Limb (tissue), 2 donors: ENCODE data around the gene GSTM3.
"Not testable (repeated sequence)": the region's sequence is repeated elsewhere in the genome, so short reads cannot be mapped to it uniquely, and the experiment has no call there.

ENCODE experiments used
- DNase-seq, 2 donors: peaks; one replicate each; pipeline ENCODE4 v3.0.0-alpha.2; 2016; ENCODE audit errors: extremely low spot score in 2 of 2

GSTM3 gene

DNA sequence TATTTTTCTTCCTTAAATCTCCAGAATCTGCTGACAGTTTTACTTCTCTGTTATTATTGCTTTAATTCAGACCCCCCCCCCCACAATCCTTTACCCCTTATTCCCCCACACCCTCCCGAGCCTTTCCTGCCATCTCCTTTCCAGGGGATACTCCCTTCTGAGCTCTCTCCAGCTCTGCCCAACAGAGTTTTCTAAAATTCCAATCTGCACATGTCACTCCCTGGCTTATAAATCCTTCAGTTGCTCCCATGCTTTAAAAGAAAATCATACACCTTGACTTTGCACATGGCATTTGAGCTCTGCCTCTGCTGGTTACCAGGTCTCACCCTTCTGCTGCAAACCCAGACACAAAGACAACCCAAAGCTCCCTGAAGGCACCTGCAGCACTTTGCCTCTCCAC lies 34.6 kb upstream of the GSTM3 start:
- DNase-seq = no peak

- no peak for DNase-seq
These were observed 33.2 kb upstream of the GSTM3 start for GRCh38 chr1:109773900-109774485.

- peak; percentile 82 to 90 for DNase-seq
These were observed 32.5 kb upstream of the GSTM3 start for GRCh38 chr1:109773203-109773899.

GRCh38 chr1:109772658-109773202 lies 31.9 kb upstream of the GSTM3 start:
- DNase-seq = no peak

- DNase-seq = no peak
These were observed 31.1 kb upstream of the GSTM3 start for GRCh38 chr1:109771712-109772657.

DNA sequence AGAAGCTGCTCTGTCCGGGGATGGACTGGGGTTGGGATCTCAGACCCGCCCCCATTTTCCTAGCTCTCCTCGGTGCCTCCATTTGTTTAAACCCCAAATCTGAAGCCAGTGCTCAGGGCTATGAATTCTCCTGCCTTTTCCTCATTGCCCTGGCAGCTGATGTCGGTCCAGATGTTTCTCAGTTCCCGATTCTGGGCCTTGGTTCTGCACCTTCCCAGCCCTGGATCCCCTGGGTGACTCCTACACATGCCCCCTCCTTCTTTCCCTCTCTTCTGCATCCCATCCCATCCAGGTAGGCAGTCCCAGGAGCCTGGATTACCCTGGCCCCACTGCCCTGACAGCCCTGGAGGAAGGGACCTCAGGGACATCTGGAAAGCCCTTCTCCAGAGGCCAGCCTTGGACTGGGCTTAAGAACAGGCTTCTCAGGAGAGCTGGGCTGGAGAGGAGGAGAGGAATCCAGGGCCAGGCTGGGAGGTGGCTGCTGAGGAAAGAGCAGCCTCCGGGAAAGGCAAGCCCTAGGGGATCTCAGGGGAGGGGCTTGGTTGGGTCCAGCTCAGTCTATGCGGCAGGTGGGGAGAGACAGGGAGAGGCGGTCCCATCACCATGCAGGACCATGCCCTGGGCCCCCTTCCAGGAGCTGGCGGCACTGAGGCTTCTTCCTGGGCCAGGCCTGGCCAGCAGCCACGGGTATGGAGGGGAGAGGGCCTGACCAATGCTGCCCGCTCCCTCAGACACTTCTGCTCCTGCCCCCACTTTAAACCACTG lies 29.7 kb upstream of the GSTM3 start:
- DNase-seq = peak in 1 of 2 donors; percentile 46

GRCh38 chr1:109769330-109770078 lies 28.7 kb upstream of the GSTM3 start:
- no peak for DNase-seq

- DNase-seq = no peak
These were observed 28.0 kb upstream of the GSTM3 start for GRCh38 chr1:109768820-109769219.

DNA sequence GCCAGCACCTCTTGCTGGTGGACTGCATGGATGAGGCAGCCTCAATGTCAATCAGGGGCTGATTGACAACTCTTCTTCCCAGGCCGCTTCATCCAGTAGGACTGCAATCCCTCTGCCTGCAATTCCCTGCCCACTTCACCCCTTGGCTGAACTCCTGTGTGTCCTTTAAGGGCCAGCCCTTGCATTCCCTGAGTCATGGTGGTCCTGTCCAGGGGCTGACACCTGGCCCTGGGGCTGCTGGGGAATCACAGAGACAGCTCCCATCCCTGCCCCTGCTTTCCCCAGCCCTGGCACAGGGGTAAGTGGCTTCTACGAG lies 27.5 kb upstream of the GSTM3 start:
- no peak for DNase-seq

GRCh38 chr1:109767637-109768334 lies 26.9 kb upstream of the GSTM3 start:
- DNase-seq = no peak

DNA sequence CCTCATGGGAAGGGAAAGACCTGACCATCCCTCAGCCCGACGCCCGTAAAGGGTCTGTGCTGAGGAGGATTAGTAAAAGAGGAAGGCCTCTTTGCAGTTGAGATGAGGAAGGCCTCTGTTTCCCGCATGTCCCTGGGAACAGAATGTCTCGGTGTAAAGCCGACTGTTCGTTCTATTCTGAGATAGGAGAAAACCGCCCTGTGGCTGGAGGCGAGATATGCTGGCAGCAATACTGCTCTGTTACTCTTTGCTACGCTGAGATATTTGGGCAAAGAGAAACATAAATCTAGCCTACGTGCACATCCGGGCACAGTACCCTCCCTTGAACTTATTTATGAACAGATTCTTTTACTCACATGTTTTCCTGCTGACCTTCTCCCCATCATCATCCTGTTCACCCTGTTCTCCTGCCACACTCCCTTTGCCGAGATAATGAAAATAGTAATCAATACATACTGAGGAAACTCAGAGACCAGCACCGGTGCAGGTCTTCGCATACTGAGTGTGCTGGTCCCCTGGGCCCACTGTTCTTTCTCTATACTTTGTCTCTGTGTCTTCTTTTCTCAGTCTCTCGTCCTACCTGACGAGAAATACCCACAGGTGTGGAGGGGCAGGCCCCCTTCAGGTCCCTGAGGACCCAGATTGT lies 26.3 kb upstream of the GSTM3 start:
- DNase-seq = not testable (repeated sequence)

GRCh38 chr1:109765896-109766615 lies 25.2 kb upstream of the GSTM3 start:
- DNase-seq = no peak

DNA sequence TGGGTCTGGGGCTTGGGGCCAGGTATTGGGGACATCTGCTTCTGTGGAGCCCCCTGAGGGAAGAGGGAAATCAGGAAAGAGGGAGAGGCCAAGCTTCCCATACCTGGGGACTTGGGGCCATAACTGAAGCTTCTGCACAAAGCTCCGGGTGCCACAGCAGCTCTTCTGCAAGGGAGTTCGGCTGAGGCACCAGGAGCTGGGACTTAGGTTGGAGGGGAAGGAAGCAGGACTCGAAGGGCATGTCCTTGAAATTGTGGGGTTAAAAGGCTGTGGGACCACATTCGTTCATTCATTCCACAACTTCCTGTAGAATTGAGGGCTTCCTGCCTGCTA lies 24.6 kb upstream of the GSTM3 start:
- no peak for DNase-seq

DNA sequence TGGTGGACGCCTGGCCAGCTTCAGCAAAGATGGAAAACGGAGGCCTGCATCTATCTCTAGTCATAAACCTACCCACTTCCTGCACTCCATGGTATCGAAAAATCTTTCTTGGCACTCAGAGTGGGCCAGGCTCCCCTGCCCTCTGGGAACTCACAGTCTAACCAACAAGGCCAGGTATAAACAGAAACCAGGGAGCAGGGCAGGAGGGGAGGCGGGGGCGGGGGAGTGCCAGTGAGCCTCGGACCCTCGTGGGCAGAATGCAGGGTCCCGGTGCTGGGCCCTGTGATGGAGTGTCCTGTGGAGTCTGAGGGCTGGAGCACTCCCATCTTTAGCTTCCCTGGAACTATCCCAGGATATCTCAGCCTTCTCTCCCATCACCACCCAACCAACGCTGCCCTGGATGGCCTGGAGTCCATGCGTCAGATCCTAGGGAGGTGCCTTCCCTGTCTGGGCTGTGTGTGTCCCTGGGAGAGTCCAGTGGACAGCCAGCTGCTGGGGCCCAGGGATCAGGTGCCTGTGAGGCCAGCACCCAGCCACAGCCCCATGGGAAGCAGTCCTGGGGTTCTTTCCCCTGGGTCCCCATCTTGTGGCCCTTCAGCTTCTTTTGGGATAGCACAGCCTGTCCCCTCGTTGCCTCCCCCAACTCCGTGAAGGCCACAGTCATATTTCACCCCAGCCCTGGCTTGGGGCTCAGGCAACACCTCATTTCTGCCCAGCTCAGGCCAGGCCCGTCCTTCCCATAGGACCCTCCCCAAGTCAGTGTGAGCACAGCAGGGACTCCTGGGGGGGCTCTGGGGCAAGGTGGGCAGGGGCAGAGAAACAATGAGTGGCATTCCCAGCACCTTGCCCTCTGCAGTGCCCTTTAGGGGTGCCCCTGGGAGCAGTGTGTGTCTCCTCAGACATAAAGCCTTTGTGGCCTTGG lies 24.0 kb upstream of the GSTM3 start:
- DNase-seq = no peak

GRCh38 chr1:109763646-109764415 lies 23.0 kb upstream of the GSTM3 start, which contains the start of gene EPS8L3:
EPS8L3 (minus strand) TSS chr1:109763923; CDS start chr1:109761749, 2,174 bp downstream.
- DNase-seq = no peak

GRCh38 chr1:109762821-109763645 lies 22.2 kb upstream of the GSTM3 start:
- DNase-seq = no peak
